DOHH2 (cell line): ENCODE measurements around the gene ADD3.
A peak's percentile ranks its signal among the peaks of the same experiment; 100 is the strongest.

Source experiments
- H3F3A ChIP-seq: fragments of 200-600 bp; sonication (generic), shearing (Covaris generic); 2 replicates; pipeline ENCODE4 v1.6.0; 2016; ENCODE audit warnings: antibody characterized with exemption, mild to moderate bottlenecking; ENCODE audit not compliant: control insufficient read depth, insufficient read depth
- H3K27ac ChIP-seq: fragments of 200-600 bp; sonication (generic); 2 replicates; pipeline ENCODE4 v1.5.1; 2014; ENCODE audit warnings: low read depth, mild to moderate bottlenecking, low read length, moderate library complexity
- H3K27me3 ChIP-seq: fragments of 200-600 bp; sonication (generic); 2 replicates; pipeline ENCODE4 v1.6.1; 2014; ENCODE audit warnings: mild to moderate bottlenecking, low read length, mixed read lengths; ENCODE audit not compliant: control insufficient read depth
- H3K36me3 ChIP-seq: fragments of 200-600 bp; sonication (generic); 2 replicates; pipeline ENCODE4 v1.6.1; 2014; ENCODE audit warnings: mild to moderate bottlenecking, low read length, moderate library complexity, mixed read lengths; ENCODE audit not compliant: control insufficient read depth
- H3K4me1 ChIP-seq: fragments of 200-600 bp; sonication (generic); 2 replicates; pipeline ENCODE4 v1.6.1; 2014; ENCODE audit warnings: mild to moderate bottlenecking, low read length, mixed read lengths; ENCODE audit not compliant: control insufficient read depth
- H3K4me2 ChIP-seq: fragments of 200-600 bp; sonication (generic); 2 replicates; pipeline ENCODE4 v1.6.0; 2014; ENCODE audit warnings: mild to moderate bottlenecking, low read length, moderate library complexity
- H3K4me3 ChIP-seq: fragments of 200-600 bp; sonication (generic); 2 replicates; pipeline ENCODE4 v1.5.1; 2014; ENCODE audit warnings: mild to moderate bottlenecking, low read length, mixed read lengths
- H3K79me2 ChIP-seq: fragments of 200-600 bp; sonication (generic); 2 replicates; pipeline ENCODE4 v1.6.1; 2014; ENCODE audit warnings: mild to moderate bottlenecking, low read length, mixed read lengths; ENCODE audit not compliant: control insufficient read depth
- H3K9me2 ChIP-seq: fragments of 200-600 bp; sonication (generic); replicated peaks from 2 replicates; pipeline ENCODE4 v1.6.1; 2014; ENCODE audit warnings: mild to moderate bottlenecking, low read length, mixed read lengths; ENCODE audit not compliant: control insufficient read depth
- H3K9me3 ChIP-seq: fragments of 200-600 bp; sonication (generic); 2 replicates; pipeline ENCODE4 v1.6.1; 2014; ENCODE audit warnings: antibody characterized with exemption, low read length, mixed read lengths; ENCODE audit not compliant: control insufficient read depth, insufficient read depth
- H4K20me1 ChIP-seq: fragments of 200-600 bp; sonication (generic); 2 replicates; pipeline ENCODE4 v1.6.0; 2014; ENCODE audit warnings: low read depth, mild to moderate bottlenecking, antibody characterized with exemption, low read length, moderate library complexity; ENCODE audit not compliant: control insufficient read depth, insufficient read depth
- CTCF ChIP-seq: fragments of 200-600 bp; sonication (generic); IDR thresholded peaks from one replicate; pipeline ENCODE4 v1.5.1; 2014; ENCODE audit warnings: antibody characterized with exemption, mild to moderate bottlenecking, low read depth, low read length; ENCODE audit not compliant: poor library complexity, severe bottlenecking
- EZH2phosphoT487 ChIP-seq: fragments of 200-600 bp; sonication (generic); IDR thresholded peaks from 2 replicates; pipeline ENCODE4 v1.6.1; 2017; ENCODE audit warnings: borderline replicate concordance, mild to moderate bottlenecking, antibody characterized with exemption, low read length, moderate library complexity, mixed read lengths

Gene ADD3

DNA sequence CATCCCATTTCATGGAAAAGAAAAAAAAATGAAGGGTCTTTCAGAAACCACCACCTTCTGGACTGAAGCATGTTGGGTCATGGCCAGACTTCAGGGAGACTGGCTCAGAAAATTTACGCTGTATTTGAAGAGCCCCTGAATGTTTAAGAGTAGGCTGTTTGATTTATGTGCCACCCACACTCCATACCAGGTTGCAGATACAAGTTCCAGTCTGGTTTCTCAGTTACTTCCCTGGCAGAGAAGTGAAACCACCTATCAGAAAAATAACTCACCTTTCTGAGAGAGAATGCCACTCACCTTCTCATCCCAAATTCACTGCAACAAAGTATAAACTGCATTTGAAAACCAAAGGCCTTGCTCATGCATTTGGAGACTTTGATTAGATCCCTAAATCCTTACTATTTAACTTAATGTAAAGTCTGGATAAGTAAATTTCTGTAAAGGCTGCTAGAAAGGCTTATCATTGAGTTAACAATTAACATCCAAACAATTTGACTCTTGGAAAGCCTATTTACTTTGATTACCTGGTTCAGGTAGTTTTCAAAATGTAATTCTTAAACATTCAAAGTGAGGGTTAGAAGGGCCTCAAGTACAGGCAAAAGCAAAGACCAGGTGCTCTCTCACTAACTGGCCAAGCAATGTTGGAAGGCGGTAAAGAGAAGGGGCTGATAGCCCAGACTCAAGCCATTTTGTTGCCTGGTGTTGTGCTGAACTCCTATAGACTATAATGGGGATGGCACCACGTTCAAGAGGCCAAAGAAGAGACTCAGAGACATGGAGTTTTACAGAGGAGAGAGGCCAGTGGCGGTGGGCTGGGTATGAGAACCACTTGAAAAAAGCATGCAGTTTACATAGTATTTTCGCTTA is 12.8 kb upstream of the ADD3 start:
- no peaks in the 10 kb centered on the region for H3K9me3 ChIP-seq
- TF ChIP-seq EZH2phosphoT487 = no peak
- no peaks in the 10 kb centered on the region for H3K79me2 ChIP-seq
- H3K36me3 ChIP-seq = no peaks in the 10 kb centered on the region
- H3K9me2 ChIP-seq = no peaks in the 10 kb centered on the region
- H3K27ac ChIP-seq = no peak overlapping the region
- no peaks in the 10 kb centered on the region for H3F3A ChIP-seq
- no peak overlapping the region for H3K4me3 ChIP-seq
- no peaks in the 10 kb centered on the region for H3K27me3 ChIP-seq
- H4K20me1 ChIP-seq = no peaks in the 10 kb centered on the region
- peaks cover 38% of the 10 kb centered on the region for H3K4me1 ChIP-seq
- no peak overlapping the region for H3K4me2 ChIP-seq

DNA sequence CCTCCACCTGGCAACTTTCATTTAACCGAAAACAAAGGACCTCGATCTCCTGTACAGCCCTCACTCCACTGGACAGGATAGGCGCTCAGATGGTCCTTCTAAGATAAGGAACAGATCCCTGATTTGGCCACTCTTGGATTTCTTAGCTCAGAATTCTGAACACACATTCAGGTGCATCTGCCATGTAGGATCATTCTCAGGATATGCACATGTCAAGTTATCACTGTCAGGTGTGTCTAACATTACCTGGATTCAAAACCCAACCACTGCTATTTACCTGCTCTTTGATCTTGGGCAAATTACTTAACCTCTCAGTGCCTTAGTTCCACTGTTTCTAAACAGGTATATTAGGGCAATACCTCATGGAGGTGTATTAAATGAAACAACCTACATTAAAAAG is 12.2 kb upstream of the ADD3 start:
- peaks cover 38% of the 10 kb centered on the region for H3K4me1 ChIP-seq
- peak overlapping the region; percentile 70; the same call in 1 of the 2 replicates for H3K4me2 ChIP-seq
- H3K9me2 ChIP-seq = no peaks in the 10 kb centered on the region
- H3K36me3 ChIP-seq = no peaks in the 10 kb centered on the region
- no peaks in the 10 kb centered on the region for H3K79me2 ChIP-seq
- no peaks in the 10 kb centered on the region for H3K9me3 ChIP-seq
- H3K4me3 ChIP-seq = no peak overlapping the region
- H3K27me3 ChIP-seq = no peaks in the 10 kb centered on the region
- no peaks in the 10 kb centered on the region for H3F3A ChIP-seq
- no peaks in the 10 kb centered on the region for H4K20me1 ChIP-seq
- no peak for TF ChIP-seq EZH2phosphoT487
- TF ChIP-seq CTCF = no peak
- H3K27ac ChIP-seq = no peak overlapping the region

DNA sequence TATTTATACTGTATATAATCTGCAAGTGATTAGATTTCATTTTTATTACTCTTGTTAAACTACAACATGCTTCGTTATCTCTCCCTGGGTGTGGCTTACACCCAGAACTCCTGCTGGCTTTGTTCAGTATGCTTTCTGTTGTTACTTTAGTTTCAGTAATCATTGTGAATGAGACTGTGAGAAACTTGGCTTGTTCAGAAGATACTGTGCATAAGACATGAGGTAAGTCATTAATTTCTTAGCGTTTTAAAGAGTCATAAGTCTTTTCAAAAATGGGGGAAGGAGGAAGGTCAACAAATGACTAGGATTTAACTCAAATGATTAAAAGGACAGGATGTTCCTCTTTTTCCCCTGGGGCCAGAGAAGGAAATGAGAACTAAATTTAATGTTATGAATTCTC is 11.6 kb upstream of the ADD3 start:
- H3K9me3 ChIP-seq = no peaks in the 10 kb centered on the region
- peaks cover 38% of the 10 kb centered on the region for H3K4me1 ChIP-seq
- TF ChIP-seq EZH2phosphoT487 = no peak
- no peak for TF ChIP-seq CTCF

GRCh38 chr10:109996766-109997171 is 11.0 kb upstream of the ADD3 start:
- Histone ChIP-seq H3K36me3 (no peaks in the 10 kb centered on the region), H3K9me2 (no peaks in the 10 kb centered on the region), H3K9me3 (no peaks in the 10 kb centered on the region), H3K27ac (peak overlapping the region; percentile 41), H3K79me2 (no peaks in the 10 kb centered on the region), H3K27me3 (no peaks in the 10 kb centered on the region), H3K4me2 (peak overlapping the region; percentile 70), H4K20me1 (no peaks in the 10 kb centered on the region), H3K4me1 (peaks cover 38% of the 10 kb centered on the region), H3F3A (no peaks in the 10 kb centered on the region), H3K4me3 (peak overlapping the region; percentile 49)
- TF ChIP-seq CTCF = no peak
- no peak for TF ChIP-seq EZH2phosphoT487

More for the DNA sequence above, 11.6 kb upstream of the ADD3 start:
- Histone ChIP-seq H3K4me2 (peak overlapping the region; percentile 70), H3K9me2 (no peaks in the 10 kb centered on the region), H3K79me2 (no peaks in the 10 kb centered on the region), H3K27me3 (no peaks in the 10 kb centered on the region), H4K20me1 (no peaks in the 10 kb centered on the region), H3K36me3 (no peaks in the 10 kb centered on the region), H3F3A (no peaks in the 10 kb centered on the region), H3K4me3 (peak overlapping the region; percentile 49), H3K27ac (peak overlapping the region; percentile 41)
